Fibroblast of peridontal ligament (primary cell): Measurements from ENCODE around the gene GJB5.
"Not testable (repeated sequence)": the region's sequence is repeated elsewhere in the genome, so short reads cannot be mapped to it uniquely, and the experiment has no call there.

Experiments used
- DNase-seq: peaks from one replicate; pipeline ENCODE4 v3.0.0-alpha.2; 2010; ENCODE audit errors: extremely low read depth

Gene GJB5

DNA sequence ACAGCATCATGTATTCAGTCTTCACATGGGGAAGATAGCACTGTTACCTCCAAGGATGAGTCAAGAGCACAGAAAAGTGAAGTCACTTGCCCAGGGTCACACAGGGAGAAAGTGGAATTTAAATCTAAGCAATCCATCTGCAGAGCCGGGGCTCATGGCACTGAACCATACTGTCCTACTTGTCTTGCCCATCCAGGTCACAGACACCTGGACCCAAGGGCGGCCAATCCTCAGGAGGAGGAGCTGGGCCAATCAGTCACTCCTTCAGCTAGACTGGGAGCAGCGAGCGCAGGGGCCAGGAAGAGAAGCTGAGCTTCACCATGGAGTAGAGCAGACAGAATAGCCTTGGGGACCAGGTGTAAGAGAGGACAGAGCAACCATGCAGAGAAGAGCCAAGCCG, 9.2 kb upstream of the GJB5 start:
- DNase-seq = no peak

DNA sequence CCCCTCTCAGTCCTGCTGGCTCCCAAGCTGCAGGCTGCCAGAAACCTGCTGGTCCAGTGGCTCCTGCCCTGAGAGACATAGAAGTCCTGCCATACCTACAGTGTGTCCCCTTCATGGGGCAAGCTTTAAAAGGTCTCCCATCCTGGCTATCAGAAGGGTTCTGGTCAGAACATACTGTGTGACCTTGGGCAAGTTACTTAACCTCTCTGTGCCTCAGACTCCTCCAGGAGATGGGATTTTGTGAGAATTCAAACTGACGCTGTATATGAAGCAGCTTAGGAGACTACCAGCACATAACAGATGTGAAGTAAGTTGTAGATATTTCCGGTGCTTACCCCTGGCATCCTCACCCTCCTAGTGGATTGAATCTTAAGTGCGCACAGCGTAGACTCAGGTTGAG, 8.7 kb upstream of the GJB5 start:
- DNase-seq = no peak

DNA sequence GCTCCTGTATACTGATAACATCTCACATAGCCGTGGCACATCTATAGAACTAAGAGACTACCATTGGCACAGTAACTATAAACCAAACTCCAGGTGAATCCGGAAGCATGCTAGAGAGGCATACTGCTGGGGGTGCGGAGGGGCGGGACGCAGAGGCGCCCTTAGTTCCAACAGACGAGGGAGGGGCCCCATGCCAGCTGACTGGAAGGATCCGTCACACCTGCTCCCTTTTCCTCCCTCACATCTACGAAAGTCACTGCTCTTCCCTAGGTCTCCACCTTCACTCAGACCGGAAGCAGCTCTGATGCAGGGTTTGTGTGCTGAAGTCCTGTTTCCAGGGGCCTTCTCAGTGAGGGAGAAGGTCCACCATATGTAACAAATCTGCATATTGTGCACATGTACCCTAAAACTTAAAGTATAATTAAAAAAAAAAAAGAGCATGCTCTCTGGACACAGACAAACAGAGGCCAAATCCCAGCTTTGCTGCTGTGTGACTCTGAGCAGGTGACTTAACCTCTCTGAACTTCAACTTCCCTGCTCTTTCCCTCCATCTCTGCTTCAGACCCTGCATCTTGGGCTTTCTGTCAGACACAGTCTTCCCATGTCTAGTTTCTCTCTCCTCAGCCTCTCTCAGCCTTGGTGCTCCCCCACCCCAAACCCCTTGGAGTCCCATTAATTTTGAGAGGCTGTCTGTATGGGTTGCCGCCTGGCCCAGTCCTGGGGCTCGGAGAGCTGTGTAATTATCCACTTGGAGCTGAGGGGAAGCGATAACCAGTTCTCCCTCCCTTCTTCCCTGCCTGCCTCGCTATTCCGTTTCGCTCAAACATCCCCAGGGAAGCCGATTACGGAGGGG, 7.8 kb upstream of the GJB5 start:
- no peak for DNase-seq

DNA sequence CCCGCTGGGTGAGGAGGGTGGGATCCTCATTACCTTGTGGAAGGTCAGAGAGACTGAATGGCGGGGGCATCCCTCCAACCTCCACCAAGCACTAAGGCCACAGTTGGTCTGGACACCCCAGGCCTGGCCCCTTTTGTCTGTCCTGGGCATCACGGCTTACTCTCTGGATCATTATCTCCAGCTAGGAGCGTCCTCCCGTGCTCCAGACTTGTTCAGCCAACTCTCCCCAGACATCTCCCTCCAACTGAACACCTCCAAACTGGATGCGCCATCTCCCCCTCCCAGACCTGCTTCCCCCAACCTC, 7.3 kb upstream of the GJB5 start:
- no peak for DNase-seq

GRCh38 chr1:34749992-34750391, 4.9 kb upstream of the GJB5 start:
- no peak for DNase-seq

GRCh38 chr1:34750610-34751009, 4.2 kb upstream of the GJB5 start:
- no peak for DNase-seq

DNA sequence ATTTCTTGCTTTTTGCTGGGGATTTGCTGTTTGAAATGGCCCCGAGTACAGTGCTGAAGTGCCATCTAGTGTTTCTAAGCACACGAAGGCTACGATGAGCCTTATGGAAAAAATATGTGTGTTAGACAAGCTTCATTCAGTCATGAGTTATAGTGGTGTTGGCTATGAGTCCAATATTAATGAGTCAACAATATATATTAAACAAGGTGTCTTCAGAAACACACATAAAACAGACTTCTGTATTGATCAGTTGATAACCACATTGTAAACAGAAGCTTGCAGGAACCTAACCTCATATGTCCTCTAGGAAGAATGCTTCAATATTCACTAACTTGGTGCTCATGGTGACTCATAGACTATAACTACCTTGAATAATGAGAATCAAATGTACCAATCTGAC, 1.7 kb upstream of the GJB5 start:
- no peak for DNase-seq

- no peak for DNase-seq
Observed at GRCh38 chr1:34755961-34756360, 1.1 kb downstream of the GJB5 start.

DNA sequence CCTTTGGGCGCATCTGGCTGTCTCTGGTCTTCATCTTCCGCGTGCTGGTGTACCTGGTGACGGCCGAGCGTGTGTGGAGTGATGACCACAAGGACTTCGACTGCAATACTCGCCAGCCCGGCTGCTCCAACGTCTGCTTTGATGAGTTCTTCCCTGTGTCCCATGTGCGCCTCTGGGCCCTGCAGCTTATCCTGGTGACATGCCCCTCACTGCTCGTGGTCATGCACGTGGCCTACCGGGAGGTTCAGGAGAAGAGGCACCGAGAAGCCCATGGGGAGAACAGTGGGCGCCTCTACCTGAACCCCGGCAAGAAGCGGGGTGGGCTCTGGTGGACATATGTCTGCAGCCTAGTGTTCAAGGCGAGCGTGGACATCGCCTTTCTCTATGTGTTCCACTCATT, 2.5 kb downstream of the GJB5 start:
- no peak for DNase-seq

DNA sequence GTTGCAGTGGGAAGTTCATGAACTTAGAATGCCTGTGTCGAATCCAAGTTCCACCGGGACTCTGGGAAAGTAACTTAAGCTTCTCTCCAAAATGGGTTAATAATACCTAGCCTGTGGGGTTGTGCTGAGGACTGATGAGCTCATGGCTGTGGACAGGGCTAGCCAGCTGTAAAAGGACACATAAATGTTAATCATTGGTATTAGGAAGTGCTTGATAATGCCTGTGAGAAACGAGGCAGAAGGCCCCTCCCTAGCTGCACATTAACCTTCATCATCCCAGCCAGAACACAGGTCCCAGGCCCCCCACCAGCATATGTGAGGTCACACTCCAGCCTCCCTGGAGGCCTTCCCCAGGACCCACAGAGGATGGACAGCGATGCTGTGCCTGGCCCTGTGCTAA, 3.9 kb downstream of the GJB5 start:
- no peak for DNase-seq

DNA sequence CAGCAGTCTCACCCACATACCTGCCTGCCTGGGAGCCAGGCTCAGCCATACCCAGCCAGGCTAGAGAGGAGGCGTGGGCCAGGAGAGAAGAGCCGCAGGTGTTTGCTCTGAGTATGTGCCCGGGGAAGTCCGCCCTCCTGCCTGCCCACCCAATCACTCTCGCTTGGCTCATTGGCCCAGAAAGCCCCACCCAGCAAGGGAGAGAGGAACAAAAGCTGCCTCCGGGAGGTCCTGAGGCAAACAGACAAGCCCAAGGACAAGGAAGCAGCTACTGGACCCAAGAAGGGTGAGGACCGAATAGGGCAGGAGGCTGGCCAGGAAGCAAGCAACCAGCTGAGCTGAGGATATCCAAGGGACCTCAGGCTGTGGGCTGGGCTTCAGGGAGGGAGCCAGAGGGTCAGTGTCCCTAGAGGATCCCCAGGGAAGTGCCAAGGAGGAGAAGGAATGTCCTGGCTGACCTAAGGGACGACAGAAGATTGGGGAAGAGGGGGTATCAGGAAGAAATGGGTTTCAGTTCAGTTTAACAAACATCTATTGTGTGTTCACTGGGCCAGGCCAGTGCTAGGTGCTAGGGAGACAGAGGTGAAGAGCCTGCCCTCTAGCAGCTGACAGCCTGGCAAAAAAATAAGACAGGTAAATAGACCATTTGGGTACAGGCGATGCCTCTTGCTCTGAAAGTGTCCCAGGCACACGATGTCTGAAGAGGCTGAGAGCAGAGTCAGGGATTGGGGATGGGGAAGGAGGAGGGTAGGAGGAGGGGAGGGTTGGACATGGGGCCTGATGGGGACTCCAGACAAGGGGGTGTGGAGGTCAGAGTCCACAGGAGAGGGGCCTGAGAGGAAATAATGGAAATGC, 4.9 kb downstream of the GJB5 start, which contains the start of gene GJB4:
Gene GJB4 (plus strand): TSS at position 238 of the 855 bp plus-strand sequence. CDS start 1,515 bp downstream, outside the sequence.
- DNase-seq = no peak

DNA sequence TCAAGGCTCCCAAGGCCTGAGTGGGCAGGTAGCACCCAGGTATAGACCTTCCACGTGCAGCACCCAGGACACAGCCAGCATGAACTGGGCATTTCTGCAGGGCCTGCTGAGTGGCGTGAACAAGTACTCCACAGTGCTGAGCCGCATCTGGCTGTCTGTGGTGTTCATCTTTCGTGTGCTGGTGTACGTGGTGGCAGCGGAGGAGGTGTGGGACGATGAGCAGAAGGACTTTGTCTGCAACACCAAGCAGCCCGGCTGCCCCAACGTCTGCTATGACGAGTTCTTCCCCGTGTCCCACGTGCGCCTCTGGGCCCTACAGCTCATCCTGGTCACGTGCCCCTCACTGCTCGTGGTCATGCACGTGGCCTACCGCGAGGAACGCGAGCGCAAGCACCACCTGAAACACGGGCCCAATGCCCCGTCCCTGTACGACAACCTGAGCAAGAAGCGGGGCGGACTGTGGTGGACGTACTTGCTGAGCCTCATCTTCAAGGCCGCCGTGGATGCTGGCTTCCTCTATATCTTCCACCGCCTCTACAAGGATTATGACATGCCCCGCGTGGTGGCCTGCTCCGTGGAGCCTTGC, 6.4 kb downstream of the GJB5 start:
- DNase-seq = no peak

DNA sequence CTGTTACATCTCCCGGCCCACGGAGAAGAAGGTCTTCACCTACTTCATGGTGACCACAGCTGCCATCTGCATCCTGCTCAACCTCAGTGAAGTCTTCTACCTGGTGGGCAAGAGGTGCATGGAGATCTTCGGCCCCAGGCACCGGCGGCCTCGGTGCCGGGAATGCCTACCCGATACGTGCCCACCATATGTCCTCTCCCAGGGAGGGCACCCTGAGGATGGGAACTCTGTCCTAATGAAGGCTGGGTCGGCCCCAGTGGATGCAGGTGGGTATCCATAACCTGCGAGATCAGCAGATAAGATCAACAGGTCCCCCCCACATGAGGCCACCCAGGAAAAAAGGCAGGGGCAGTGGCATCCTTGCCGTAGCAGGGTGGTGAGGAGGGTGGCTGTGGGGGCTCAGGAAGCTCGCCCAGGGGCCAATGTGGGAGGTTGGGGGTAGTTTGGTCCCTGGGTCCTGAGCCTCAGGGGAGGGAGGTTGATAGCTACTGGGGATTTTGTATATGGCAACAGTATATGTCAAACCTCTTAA, 7.0 kb downstream of the GJB5 start:
- no peak for DNase-seq

DNA sequence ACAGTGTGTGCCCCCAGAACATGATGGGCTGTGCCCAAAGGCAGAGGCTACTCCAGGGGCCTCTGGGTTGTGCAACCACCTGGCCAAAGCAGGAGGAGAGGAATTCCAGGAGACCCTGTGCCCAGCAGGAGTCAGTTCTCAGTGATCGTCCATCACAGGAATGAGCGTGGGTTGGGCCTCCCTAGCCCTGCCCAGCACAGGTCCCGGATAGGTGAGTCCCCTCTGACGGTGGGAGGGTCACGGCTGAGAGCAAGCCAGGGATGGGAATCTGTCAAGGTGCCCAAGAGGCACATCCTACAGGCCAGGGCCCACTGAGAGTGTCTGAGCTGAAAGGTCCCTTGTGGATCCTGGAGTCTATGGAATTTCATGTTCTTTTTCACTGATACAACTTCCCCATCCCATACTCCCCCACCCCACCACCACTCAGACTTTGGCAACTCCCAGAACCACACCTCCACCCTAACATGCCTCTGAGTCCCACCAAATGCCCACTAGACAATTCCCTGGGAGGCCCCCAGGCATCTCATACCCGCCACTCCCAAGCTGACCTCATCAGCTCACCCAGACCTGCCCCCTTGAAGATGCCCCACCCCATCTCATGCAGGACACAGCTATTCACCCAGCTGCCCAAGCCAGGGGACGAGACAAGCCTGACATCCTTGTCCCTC, 7.8 kb downstream of the GJB5 start:
- DNase-seq = no peak

GRCh38 chr1:34763142-34763781, 8.4 kb downstream of the GJB5 start:
- DNase-seq = no peak

DNA sequence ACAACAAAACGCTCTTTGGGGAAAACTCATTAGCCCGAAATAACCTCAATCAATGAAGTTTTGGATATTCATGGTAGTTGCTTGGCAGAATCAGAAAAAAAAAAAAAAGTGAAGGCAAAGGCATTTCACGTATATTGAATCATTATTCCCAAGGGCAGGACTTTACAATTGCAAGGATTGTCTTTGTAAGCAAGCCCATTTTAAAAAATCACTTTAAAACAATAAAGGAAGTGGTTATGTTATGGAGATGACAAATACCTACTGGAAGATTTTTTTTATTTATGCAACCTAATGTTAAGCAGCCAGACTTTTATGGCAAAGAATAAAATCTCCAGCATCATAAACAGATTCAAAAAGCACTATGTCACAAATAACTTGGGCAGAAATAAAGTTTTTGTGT, 14.0 kb downstream of the GJB5 start:
- no peak for DNase-seq

DNA sequence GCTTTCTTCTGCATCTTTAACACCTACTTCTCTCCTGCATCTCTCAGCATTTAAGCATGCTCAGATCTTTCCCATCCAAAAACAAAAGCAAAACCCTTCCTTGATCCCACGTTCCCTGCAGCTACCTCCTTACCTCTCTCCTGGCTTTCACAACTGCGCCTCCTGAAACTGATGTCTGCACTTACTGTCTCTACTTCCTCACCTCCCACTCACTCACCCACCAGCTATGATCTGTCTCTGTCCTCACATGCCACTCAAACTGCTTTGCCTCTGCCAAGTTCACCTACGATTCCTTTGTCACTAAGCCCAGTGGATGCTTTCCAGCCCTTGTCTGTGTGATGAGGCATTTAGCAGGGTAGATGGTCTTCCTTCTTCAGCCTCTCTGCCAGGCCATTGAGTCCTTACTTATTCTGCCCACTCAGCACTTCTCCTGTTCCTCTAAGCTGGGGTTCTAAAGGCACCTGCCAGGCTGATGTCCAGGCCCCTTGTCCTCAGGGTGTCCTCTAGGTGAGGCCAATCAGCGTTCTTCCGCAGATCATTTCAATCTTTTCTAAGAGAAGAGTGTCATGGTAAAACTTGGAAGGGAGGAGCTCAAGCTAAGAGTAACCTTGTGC, 16.2 kb downstream of the GJB5 start:
- no peak for DNase-seq

DNA sequence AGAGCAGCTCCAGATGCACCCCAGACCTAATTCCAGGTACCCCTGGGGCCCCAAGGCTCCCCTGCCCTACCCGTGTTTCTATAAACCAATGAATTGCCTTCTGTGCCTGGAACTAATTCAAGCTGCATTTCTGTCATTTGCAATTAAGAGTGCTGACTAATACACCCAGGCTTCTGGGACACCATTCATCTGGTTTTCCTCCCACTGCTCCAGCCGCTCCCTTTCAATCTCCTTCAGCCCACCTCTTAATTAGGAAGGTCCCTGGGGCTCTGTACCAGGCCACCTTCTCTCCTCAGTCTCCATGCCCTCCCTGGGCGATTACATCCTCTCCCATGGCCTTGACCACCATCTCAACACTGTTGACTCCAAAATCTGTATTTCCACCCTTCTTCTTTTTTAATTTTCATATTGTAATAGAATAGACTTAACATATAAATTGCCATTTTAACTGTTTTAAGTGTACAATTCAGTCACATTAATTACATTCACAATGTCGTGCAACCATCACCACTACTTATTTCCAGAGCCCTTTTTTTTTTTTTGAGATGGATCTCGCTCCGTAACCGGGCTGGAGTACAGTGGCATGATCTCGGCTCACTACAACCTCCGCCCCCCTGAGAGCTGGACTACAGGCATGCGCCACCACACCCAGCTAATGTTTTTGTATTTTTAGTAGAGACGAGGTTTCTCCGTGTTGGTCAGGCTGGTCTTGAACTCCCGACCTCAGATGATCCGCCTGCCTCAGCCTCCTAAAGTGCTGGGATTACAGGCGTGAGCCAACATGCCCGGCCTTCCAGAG, 16.9 kb downstream of the GJB5 start:
- DNase-seq = no peak

DNA sequence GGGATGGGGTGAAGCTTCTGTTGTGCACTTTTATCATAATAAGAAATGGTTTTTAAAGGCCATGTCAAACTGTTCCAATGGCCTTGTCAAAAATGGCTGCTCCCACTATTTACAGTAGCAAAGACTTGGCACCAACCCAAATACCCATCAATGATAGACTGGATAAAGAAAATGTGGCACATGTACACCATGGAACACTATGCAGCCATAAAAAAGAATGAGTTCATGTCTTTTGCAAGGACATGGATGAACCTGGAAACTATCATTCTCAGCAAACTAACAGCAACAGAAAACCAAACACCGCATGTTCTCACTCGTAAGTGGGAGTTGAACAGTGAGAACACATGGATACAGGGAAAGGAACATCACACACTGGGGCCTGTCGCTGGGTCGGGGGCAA, 18.3 kb downstream of the GJB5 start:
- not testable (repeated sequence) for DNase-seq

- no peak for DNase-seq
Observed at GRCh38 chr1:34774957-34775356, 20.1 kb downstream of the GJB5 start.
